ENCODE data around the gene DIO1.

The DIO1 gene

DNA sequence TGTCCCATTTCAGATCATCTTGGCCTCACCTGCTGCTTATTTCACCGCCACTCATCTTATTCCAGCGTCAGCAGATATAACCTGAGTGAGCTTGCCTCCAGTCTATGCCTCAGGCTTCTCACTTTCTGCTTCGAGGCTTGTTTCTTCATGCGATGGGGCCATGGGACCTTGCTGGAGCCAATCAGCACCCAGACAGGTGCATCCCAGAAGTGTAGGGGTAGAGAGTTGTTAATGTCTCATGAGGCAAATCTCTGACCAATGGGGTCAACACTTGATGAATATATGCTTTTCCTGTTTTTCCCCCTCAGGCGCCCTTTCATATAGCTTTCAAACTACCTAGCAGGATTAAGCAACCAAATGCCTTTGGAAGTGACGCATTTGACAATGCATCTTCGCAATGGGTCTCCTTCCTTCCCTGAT, 3.5 kb upstream of the DIO1 start:
- H3K79me1 ChIP-seq (replicated peaks; ENCODE audit: low read length, poor library complexity, severe bottlenecking): peaks cover 5% of the 10 kb centered on the region
- peak overlapping the region; percentile 47 for H3K4me2 ChIP-seq (ENCODE audit: low read length, poor library complexity, severe bottlenecking)
- H2BK5ac ChIP-seq (ENCODE audit: low read depth, low read length, poor library complexity, severe bottlenecking): no peak overlapping the region
- H3K36me3 ChIP-seq (ENCODE audit: control insufficient read depth in 1 of 2, insufficient read depth in 2 of 2, low read depth in 1 of 2, low read length in 2 of 2): peaks cover 0 to 18% of the 10 kb centered on the region in 2 experiments
- H2BK12ac ChIP-seq (ENCODE audit: low read length in 2 of 2): no peak overlapping the region
- no peak overlapping the region for H2AFZ ChIP-seq (ENCODE audit: low read depth, low read length)
- no peak overlapping the region for H3K18ac ChIP-seq (ENCODE audit: low read depth in 1 of 2, low read length in 2 of 2)
- no peak for DNase-seq
- H3K4me1 ChIP-seq (ENCODE audit: control insufficient read depth, insufficient read depth, low read depth, low read length): peaks cover 5% of the 10 kb centered on the region
- H2BK120ac ChIP-seq (ENCODE audit: low read depth, low read length): no peak overlapping the region
- H3K23ac ChIP-seq (ENCODE audit: low read length in 2 of 2): no peak overlapping the region
- 98% methylated on average over 7 of the region's 7 CpGs for WGBS
- no peak overlapping the region for H2AK5ac ChIP-seq (ENCODE audit: low read length, severe bottlenecking)
- H3K27me3 ChIP-seq (ENCODE audit: control insufficient read depth in 1 of 2, insufficient read depth in 1 of 2, low read length in 2 of 2): peaks cover 0 to 6% of the 10 kb centered on the region in 2 experiments
- H3K27ac ChIP-seq (ENCODE audit: low read length, poor library complexity, severe bottlenecking): no peak overlapping the region
- peak overlapping the region in 1 of 2 experiments; percentile 29 for H3K14ac ChIP-seq (ENCODE audit: low read length in 2 of 2)
- peak overlapping the region; percentile 96 for H3K9ac ChIP-seq (ENCODE audit: low read length)
- H4K8ac ChIP-seq (ENCODE audit: low read length): peak overlapping the region; percentile 19
- H2BK15ac ChIP-seq (ENCODE audit: low read depth, poor library complexity, severe bottlenecking): no peak overlapping the region
- H3K4ac ChIP-seq (ENCODE audit: low read depth in 1 of 2, low read length in 2 of 2): peak overlapping the region in 1 of 2 experiments; percentile 4
- no peaks in the 10 kb centered on the region for H3K9me3 ChIP-seq (ENCODE audit: control insufficient read depth, low read length)
- no peak overlapping the region for H4K91ac ChIP-seq (ENCODE audit: low read length)
- peak overlapping the region in 1 of 2 experiments; percentile 100 for H3K4me3 ChIP-seq (ENCODE audit: insufficient read depth in 1 of 2, low read depth in 1 of 2, low read length in 2 of 2)

DNA sequence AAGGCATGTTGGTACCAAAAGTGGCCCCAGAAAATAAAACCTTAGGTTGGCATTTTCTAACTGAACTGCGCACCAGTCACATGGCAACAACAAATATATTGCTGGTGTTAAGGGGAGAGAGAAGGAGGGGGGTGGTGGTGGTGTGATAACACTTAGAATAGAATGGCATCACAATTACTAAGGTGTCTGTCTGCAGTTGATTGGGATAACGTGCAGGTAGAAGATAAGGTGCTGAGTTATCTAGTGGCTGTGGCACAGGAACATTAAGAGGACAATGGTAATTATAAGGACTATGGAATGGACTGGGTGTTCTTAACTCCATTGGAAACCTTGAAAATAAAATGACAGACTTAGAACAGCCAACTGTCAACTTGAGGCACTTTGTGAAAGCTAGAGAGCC, 3.0 kb upstream of the DIO1 start:
- Histone ChIP-seq H3K9me3 (ENCODE audit: control insufficient read depth, low read length) (no peaks in the 10 kb centered on the region), H4K91ac (ENCODE audit: low read length) (no peak overlapping the region), H3K9ac (ENCODE audit: low read length) (no peak overlapping the region), H2BK12ac (ENCODE audit: low read length in 2 of 2) (no peak overlapping the region), H2BK120ac (ENCODE audit: low read depth, low read length) (no peak overlapping the region), H3K79me1 (replicated peaks; ENCODE audit: low read length, poor library complexity, severe bottlenecking) (peaks cover 5% of the 10 kb centered on the region), H3K14ac (ENCODE audit: low read length in 2 of 2) (no peak overlapping the region), H3K27ac (ENCODE audit: low read length, poor library complexity, severe bottlenecking) (no peak overlapping the region), H2AFZ (ENCODE audit: low read depth, low read length) (no peak overlapping the region), H2AK5ac (ENCODE audit: low read length, severe bottlenecking) (no peak overlapping the region), H2BK15ac (ENCODE audit: low read depth, poor library complexity, severe bottlenecking) (no peak overlapping the region), H3K27me3 (ENCODE audit: control insufficient read depth in 1 of 2, insufficient read depth in 1 of 2, low read length in 2 of 2) (peaks cover 0 to 6% of the 10 kb centered on the region in 2 experiments), H3K18ac (ENCODE audit: low read depth in 1 of 2, low read length in 2 of 2) (no peak overlapping the region), H3K23ac (ENCODE audit: low read length in 2 of 2) (no peak overlapping the region), H3K36me3 (ENCODE audit: control insufficient read depth in 1 of 2, insufficient read depth in 2 of 2, low read depth in 1 of 2, low read length in 2 of 2) (peaks cover 0 to 14% of the 10 kb centered on the region in 2 experiments), H3K4me3 (ENCODE audit: insufficient read depth in 1 of 2, low read depth in 1 of 2, low read length in 2 of 2) (no peak overlapping the region), H2BK5ac (ENCODE audit: low read depth, low read length, poor library complexity, severe bottlenecking) (no peak overlapping the region), H3K4me2 (ENCODE audit: low read length, poor library complexity, severe bottlenecking) (no peak overlapping the region), H3K4me1 (ENCODE audit: control insufficient read depth, insufficient read depth, low read depth, low read length) (peaks cover 7% of the 10 kb centered on the region), H4K8ac (ENCODE audit: low read length) (no peak overlapping the region), H3K4ac (ENCODE audit: low read depth in 1 of 2, low read length in 2 of 2) (no peak overlapping the region)
- WGBS: 98% methylated on average over 2 of the region's 2 CpGs
- no peak for DNase-seq

DNA sequence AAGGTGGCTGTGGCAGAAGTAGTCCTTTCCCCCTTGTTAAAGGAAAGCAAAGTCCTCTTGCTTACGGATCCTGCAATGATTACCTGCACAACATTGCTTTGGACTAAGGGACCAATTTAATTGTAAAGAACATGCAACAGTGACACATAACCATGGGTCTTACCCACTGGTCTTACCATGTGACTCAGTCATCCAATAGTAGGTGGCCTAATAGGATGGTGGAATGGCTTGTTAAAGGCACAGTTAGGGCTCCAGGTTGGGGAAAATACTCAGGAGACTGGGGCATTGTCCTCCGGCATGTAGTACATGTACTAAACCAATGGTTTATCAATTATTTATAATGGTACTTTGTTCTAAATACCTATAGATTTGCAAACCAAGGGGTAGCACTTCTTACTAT, 2.3 kb upstream of the DIO1 start:
- no peak overlapping the region for H3K4me3 ChIP-seq (ENCODE audit: insufficient read depth in 1 of 2, low read depth in 1 of 2, low read length in 2 of 2)
- no peak overlapping the region for H4K8ac ChIP-seq (ENCODE audit: low read length)
- no peak overlapping the region for H2AK5ac ChIP-seq (ENCODE audit: low read length, severe bottlenecking)
- no peak overlapping the region for H3K9ac ChIP-seq (ENCODE audit: low read length)
- no peak overlapping the region for H3K14ac ChIP-seq (ENCODE audit: low read length in 2 of 2)
- H3K9me3 ChIP-seq (ENCODE audit: control insufficient read depth, low read length): no peaks in the 10 kb centered on the region
- H2BK120ac ChIP-seq (ENCODE audit: low read depth, low read length): no peak overlapping the region
- no peak overlapping the region for H3K4ac ChIP-seq (ENCODE audit: low read depth in 1 of 2, low read length in 2 of 2)
- peaks cover 8% of the 10 kb centered on the region for H3K4me1 ChIP-seq (ENCODE audit: control insufficient read depth, insufficient read depth, low read depth, low read length)
- no peak overlapping the region for H3K27ac ChIP-seq (ENCODE audit: low read length, poor library complexity, severe bottlenecking)
- H3K27me3 ChIP-seq (ENCODE audit: control insufficient read depth in 1 of 2, insufficient read depth in 1 of 2, low read length in 2 of 2): peaks cover 0 to 6% of the 10 kb centered on the region in 2 experiments
- no peak overlapping the region for H2BK12ac ChIP-seq (ENCODE audit: low read length in 2 of 2)
- peaks cover 5% of the 10 kb centered on the region for H3K79me1 ChIP-seq (replicated peaks; ENCODE audit: low read length, poor library complexity, severe bottlenecking)
- WGBS: 86% methylated on average over 1 of the region's 2 CpGs
- no peak overlapping the region for H3K4me2 ChIP-seq (ENCODE audit: low read length, poor library complexity, severe bottlenecking)
- peaks cover 0 to 8% of the 10 kb centered on the region in 2 experiments for H3K36me3 ChIP-seq (ENCODE audit: control insufficient read depth in 1 of 2, insufficient read depth in 2 of 2, low read depth in 1 of 2, low read length in 2 of 2)
- no peak overlapping the region for H2BK5ac ChIP-seq (ENCODE audit: low read depth, low read length, poor library complexity, severe bottlenecking)
- no peak overlapping the region for H2AFZ ChIP-seq (ENCODE audit: low read depth, low read length)
- H2BK15ac ChIP-seq (ENCODE audit: low read depth, poor library complexity, severe bottlenecking): no peak overlapping the region
- DNase-seq: no peak
- no peak overlapping the region for H3K18ac ChIP-seq (ENCODE audit: low read depth in 1 of 2, low read length in 2 of 2)
- no peak overlapping the region for H4K91ac ChIP-seq (ENCODE audit: low read length)
- H3K23ac ChIP-seq (ENCODE audit: low read length in 2 of 2): no peak overlapping the region

DNA sequence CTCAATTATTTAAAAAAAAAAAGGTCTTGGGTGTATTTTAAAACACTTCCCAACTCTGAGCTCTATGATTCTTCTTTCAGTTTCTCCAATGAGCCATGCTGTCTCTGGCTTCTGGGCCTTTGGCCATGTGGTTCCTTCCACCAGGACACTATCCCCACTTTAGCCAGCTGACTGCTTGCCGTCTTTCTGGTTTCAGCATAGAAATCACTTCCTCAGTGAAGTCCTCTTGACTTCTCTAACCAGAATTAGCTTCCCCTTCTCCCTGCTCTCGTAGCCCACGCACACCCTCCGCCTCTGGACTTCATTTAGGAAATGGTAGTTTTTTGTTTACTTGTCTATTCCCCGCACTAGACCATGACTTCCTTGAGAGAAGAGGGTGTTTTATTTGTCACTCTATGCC, 1.1 kb upstream of the DIO1 start:
- no peak overlapping the region for H2BK5ac ChIP-seq (ENCODE audit: low read depth, low read length, poor library complexity, severe bottlenecking)
- no peaks in the 10 kb centered on the region for H3K9me3 ChIP-seq (ENCODE audit: control insufficient read depth, low read length)
- no peak for DNase-seq
- no peak overlapping the region for H4K8ac ChIP-seq (ENCODE audit: low read length)
- no peak overlapping the region for H3K9ac ChIP-seq (ENCODE audit: low read length)
- peaks cover 11% of the 10 kb centered on the region for H3K4me1 ChIP-seq (ENCODE audit: control insufficient read depth, insufficient read depth, low read depth, low read length)
- H3K4ac ChIP-seq (ENCODE audit: low read depth in 1 of 2, low read length in 2 of 2): no peak overlapping the region
- no peak overlapping the region for H4K91ac ChIP-seq (ENCODE audit: low read length)
- H2BK120ac ChIP-seq (ENCODE audit: low read depth, low read length): no peak overlapping the region
- H3K23ac ChIP-seq (ENCODE audit: low read length in 2 of 2): no peak overlapping the region
- H3K4me3 ChIP-seq (ENCODE audit: insufficient read depth in 1 of 2, low read depth in 1 of 2, low read length in 2 of 2): no peak overlapping the region
- H2AFZ ChIP-seq (ENCODE audit: low read depth, low read length): no peak overlapping the region
- WGBS: 72% methylated on average over 3 of the region's 5 CpGs
- no peaks in the 10 kb centered on the region for H3K36me3 ChIP-seq (ENCODE audit: control insufficient read depth in 1 of 2, insufficient read depth in 2 of 2, low read depth in 1 of 2, low read length in 2 of 2)
- no peak overlapping the region for H2BK12ac ChIP-seq (ENCODE audit: low read length in 2 of 2)
- no peak overlapping the region for H2AK5ac ChIP-seq (ENCODE audit: low read length, severe bottlenecking)
- H3K18ac ChIP-seq (ENCODE audit: low read depth in 1 of 2, low read length in 2 of 2): no peak overlapping the region
- H3K14ac ChIP-seq (ENCODE audit: low read length in 2 of 2): no peak overlapping the region
- H3K27me3 ChIP-seq (ENCODE audit: control insufficient read depth in 1 of 2, insufficient read depth in 1 of 2, low read length in 2 of 2): peaks cover 0 to 6% of the 10 kb centered on the region in 2 experiments
- peaks cover 5% of the 10 kb centered on the region for H3K79me1 ChIP-seq (replicated peaks; ENCODE audit: low read length, poor library complexity, severe bottlenecking)
- H3K4me2 ChIP-seq (ENCODE audit: low read length, poor library complexity, severe bottlenecking): no peak overlapping the region
- no peak overlapping the region for H3K27ac ChIP-seq (ENCODE audit: low read length, poor library complexity, severe bottlenecking)
- no peak overlapping the region for H2BK15ac ChIP-seq (ENCODE audit: low read depth, poor library complexity, severe bottlenecking)

Data from mesenchymal stem cell (in vitro differentiated cells and primary cell).